Measurements from ENCODE around the gene CNBD2. TPM values are rescaled to one million over a fixed set of nuclear protein-coding genes. Genes with fewer than 3 reads are reported as not detected.
"Not testable (repeated sequence)": the region's sequence is repeated elsewhere in the genome, so short reads cannot be mapped to it uniquely, and the experiment has no call there.

The CNBD2 gene
- total RNA-seq, 1 experiment from 2014 or later, result 3.1 TPM

DNA sequence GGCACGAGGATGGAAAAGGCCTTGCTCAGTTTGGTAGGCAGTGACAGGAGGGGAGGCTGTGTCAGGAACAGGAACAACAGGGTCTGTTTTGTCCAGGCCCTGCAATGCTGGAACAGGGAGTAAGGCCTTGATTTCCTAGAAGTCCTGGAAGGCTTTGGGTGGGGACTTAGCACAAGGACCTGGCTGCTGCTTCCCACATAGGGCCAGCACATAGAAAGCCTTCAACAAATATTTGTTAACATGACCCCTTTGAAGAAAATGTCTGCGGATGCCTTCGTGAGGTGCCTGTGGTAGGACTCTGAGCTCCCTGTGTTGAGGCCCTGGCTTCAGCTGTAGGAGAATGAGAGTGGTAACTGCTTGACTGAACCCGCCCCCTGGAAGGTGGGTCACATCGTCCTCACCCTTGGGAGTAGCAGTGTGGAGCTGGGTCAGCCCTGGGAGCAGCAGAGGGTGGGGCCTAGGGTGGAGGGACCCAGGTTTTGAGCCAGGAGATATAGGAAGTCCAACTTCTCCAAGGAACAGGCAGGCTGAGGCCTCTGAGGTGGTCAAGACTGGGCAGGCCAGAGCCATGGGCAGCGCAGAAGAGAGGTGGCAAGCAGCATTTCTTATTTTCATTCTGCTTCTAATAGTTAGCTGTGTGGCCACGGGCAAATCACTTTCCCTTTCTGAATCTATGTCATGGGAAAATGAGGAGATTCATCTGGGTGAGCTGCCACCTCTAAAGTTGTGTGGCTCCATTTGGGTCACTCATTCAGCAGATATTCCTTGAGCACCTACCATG, 50.0 kb downstream of the CNBD2 start:
- Histone ChIP-seq H3K27ac (ENCODE audit: low read depth, low read length, poor library complexity, severe bottlenecking) (no peak overlapping the region), H3K27me3 (replicated peaks; ENCODE audit: insufficient read depth, low read depth, low read length, poor library complexity) (no peaks in the 10 kb centered on the region), H3K4me3 (ENCODE audit: low read depth, low read length, poor library complexity, severe bottlenecking) (no peak overlapping the region), H3K36me3 (ENCODE audit: insufficient read depth, low read length, poor library complexity, severe bottlenecking) (no peaks in the 10 kb centered on the region), H3K9me3 (ENCODE audit: low read depth, low read length, poor library complexity, severe bottlenecking) (no peaks in the 10 kb centered on the region), H3K4me1 (ENCODE audit: insufficient read depth, low read length, poor library complexity, severe bottlenecking) (no peaks in the 10 kb centered on the region)
- DNase-seq (ENCODE audit: low spot score), result no peak
- TF ChIP-seq EZH2 (IDR thresholded peaks at IDR 0.05; ENCODE audit: borderline replicate concordance, low read depth, low read length, poor library complexity, severe bottlenecking), result no peak
- TF ChIP-seq, protein P1, sequence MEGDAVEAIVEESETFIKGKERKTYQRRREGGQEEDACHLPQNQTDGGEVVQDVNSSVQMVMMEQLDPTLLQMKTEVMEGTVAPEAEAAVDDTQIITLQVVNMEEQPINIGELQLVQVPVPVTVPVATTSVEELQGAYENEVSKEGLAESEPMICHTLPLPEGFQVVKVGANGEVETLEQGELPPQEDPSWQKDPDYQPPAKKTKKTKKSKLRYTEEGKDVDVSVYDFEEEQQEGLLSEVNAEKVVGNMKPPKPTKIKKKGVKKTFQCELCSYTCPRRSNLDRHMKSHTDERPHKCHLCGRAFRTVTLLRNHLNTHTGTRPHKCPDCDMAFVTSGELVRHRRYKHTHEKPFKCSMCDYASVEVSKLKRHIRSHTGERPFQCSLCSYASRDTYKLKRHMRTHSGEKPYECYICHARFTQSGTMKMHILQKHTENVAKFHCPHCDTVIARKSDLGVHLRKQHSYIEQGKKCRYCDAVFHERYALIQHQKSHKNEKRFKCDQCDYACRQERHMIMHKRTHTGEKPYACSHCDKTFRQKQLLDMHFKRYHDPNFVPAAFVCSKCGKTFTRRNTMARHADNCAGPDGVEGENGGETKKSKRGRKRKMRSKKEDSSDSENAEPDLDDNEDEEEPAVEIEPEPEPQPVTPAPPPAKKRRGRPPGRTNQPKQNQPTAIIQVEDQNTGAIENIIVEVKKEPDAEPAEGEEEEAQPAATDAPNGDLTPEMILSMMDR (conservative IDR thresholded peaks at IDR 0.05; ENCODE audit: low read depth, low read length), result no peak
- no TSS peak for BruUV-seq (replicated peaks)
- CTCF ChIA-PET, result interaction anchor here (1.4 kb wide), 1 partner anchor 26 kb away, joined by 5 read pairs; no protein-coding TSS in a partner anchor
- intact Hi-C loops (cut with micrococcal nuclease; ENCODE audit: unreplicated experiment), result no loop called here
- POLR2A ChIA-PET (ENCODE audit: low non-redundant PET), result no interaction called here

DNA sequence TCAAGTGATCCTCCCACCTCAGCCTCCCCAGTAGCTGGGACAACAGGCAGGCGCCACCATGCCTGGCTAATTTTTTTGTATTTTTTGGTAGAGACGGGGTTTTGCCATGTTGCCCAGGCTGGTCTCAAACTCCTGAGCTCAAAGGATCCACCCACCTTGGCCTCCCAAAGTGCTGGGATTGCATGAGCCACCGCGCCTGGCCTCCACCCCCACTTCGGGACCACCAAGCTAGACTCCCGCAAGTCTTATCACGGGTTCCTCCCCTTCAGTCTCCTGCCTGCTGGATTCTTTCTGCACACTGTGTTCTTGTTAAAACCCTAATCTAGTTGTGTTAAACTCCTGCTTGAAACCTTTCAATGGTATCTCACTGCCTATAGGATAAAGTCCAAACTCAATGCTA, 57.7 kb downstream of the CNBD2 start:
- H3K9me3 ChIP-seq (ENCODE audit: low read depth, low read length, poor library complexity, severe bottlenecking); POLR2A ChIA-PET (ENCODE audit: low non-redundant PET); intact Hi-C loops (cut with micrococcal nuclease; ENCODE audit: unreplicated experiment); H3K27ac ChIP-seq (ENCODE audit: low read depth, low read length, poor library complexity, severe bottlenecking); DNase-seq (ENCODE audit: low spot score); H3K36me3 ChIP-seq (ENCODE audit: insufficient read depth, low read length, poor library complexity, severe bottlenecking); H3K4me1 ChIP-seq (ENCODE audit: insufficient read depth, low read length, poor library complexity, severe bottlenecking); CTCF ChIA-PET; H3K4me3 ChIP-seq (ENCODE audit: low read depth, low read length, poor library complexity, severe bottlenecking); H3K27me3 ChIP-seq (replicated peaks; ENCODE audit: insufficient read depth, low read depth, low read length, poor library complexity); BruUV-seq (replicated peaks): not testable (repeated sequence)

- TF ChIP-seq, protein P1 (conservative IDR thresholded peaks at IDR 0.05; ENCODE audit: low read depth, low read length), result no peak
- no peak for TF ChIP-seq EZH2 (IDR thresholded peaks at IDR 0.05; ENCODE audit: borderline replicate concordance, low read depth, low read length, poor library complexity, severe bottlenecking)
- CTCF ChIA-PET, result no interaction called here
- BruUV-seq (replicated peaks), result no TSS peak
Observed at GRCh38 chr20:36028106-36028808, 59.9 kb downstream of the CNBD2 start.

More at GRCh38 chr20:36028106-36028808, 59.9 kb downstream of the CNBD2 start:
- Histone ChIP-seq H3K4me1 (ENCODE audit: insufficient read depth, low read length, poor library complexity, severe bottlenecking) (no peaks in the 10 kb centered on the region), H3K36me3 (ENCODE audit: insufficient read depth, low read length, poor library complexity, severe bottlenecking) (no peaks in the 10 kb centered on the region), H3K27ac (ENCODE audit: low read depth, low read length, poor library complexity, severe bottlenecking) (no peak overlapping the region), H3K9me3 (ENCODE audit: low read depth, low read length, poor library complexity, severe bottlenecking) (no peaks in the 10 kb centered on the region), H3K27me3 (replicated peaks; ENCODE audit: insufficient read depth, low read depth, low read length, poor library complexity) (no peaks in the 10 kb centered on the region), H3K4me3 (ENCODE audit: low read depth, low read length, poor library complexity, severe bottlenecking) (no peak overlapping the region)
- intact Hi-C loops (cut with micrococcal nuclease; ENCODE audit: unreplicated experiment), result no loop called here
- DNase-seq (ENCODE audit: low spot score), result no peak
- POLR2A ChIA-PET (ENCODE audit: low non-redundant PET), result no interaction called here

Measured in A673 (cell line).